Measurements from ENCODE around the gene VPS41. TPM values are rescaled to one million over a fixed set of nuclear protein-coding genes. Genes with fewer than 3 reads are reported as not detected.

The VPS41 gene
- total and polyA plus RNA-seq, 2 donors from 2014 or later, result 21.8 to 94.0 TPM

DNA sequence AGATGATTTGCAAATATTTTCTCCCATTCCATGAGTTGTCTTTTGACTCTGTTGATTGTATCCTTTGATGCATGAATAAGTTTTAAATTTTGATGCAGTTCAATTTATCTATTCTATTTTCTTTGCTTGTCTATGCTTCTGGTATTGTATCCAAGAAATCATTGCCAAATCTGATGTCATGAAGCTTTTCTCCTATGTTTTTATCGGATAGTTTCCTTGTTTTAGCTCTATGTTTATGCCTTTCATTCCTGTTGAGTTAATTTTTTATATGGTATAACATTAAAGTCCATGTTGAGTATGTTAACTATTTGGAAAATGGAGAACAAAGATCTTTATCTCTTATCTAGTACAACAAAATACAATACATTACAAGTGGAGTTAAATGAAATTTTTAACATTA is 27.6 kb upstream of the VPS41 start:
- TF ChIP-seq CTCF (IDR thresholded peaks at IDR 0.05; ENCODE audit: borderline replicate concordance, extremely low read depth, insufficient read depth), result no peak
- intact Hi-C loops (cut with DNase I), result no loop called here
- Histone ChIP-seq H3K4me1 (ENCODE audit: control insufficient read depth in 2 of 3, insufficient read depth in 2 of 3, low read depth in 1 of 3, low read length in 3 of 3) (no peaks in the 10 kb centered on the region), H3K36me3 (ENCODE audit: control insufficient read depth in 2 of 3, insufficient read depth in 3 of 3, low read length in 3 of 3) (no peaks in the 10 kb centered on the region), H3K9me3 (ENCODE audit: control insufficient read depth in 2 of 3, insufficient read depth in 1 of 3, low read length in 3 of 3) (no peaks in the 10 kb centered on the region), H3K9ac (ENCODE audit: low read length in 3 of 3) (no peak overlapping the region), H3K27me3 (ENCODE audit: control insufficient read depth, insufficient read depth, low read length) (no peaks in the 10 kb centered on the region), H3K27ac (ENCODE audit: low read depth in 2 of 2, low read length in 2 of 2) (no peak overlapping the region), H3K4me3 (ENCODE audit: low read length in 3 of 3) (no peak overlapping the region)
- DNase-seq (no peak), FAIRE-seq (no peak)

GRCh38 chr7:38934536-38934935 is 25.5 kb upstream of the VPS41 start:
- FAIRE-seq, result no peak
- TF ChIP-seq CTCF (IDR thresholded peaks at IDR 0.05; ENCODE audit: borderline replicate concordance, extremely low read depth, insufficient read depth), result no peak
- intact Hi-C loops (cut with DNase I), result no loop called here

GRCh38 chr7:38934051-38934450 is 25.1 kb upstream of the VPS41 start:
- no peak for FAIRE-seq

More at GRCh38 chr7:38934536-38934935, 25.5 kb upstream of the VPS41 start:
- DNase-seq, result no peak
- H3K27ac ChIP-seq (ENCODE audit: low read depth in 2 of 2, low read length in 2 of 2), result no peak overlapping the region
- H3K4me3 ChIP-seq (ENCODE audit: low read length in 3 of 3), result no peak overlapping the region
- H3K9ac ChIP-seq (ENCODE audit: low read length in 3 of 3), result no peak overlapping the region
- H3K36me3 ChIP-seq (ENCODE audit: control insufficient read depth in 2 of 3, insufficient read depth in 3 of 3, low read length in 3 of 3), result no peaks in the 10 kb centered on the region
- peaks cover 0 to 6% (median 0%) of the 10 kb centered on the region in 3 donors for H3K4me1 ChIP-seq (ENCODE audit: control insufficient read depth in 2 of 3, insufficient read depth in 2 of 3, low read depth in 1 of 3, low read length in 3 of 3)
- no peaks in the 10 kb centered on the region for H3K27me3 ChIP-seq (ENCODE audit: control insufficient read depth, insufficient read depth, low read length)
- no peaks in the 10 kb centered on the region for H3K9me3 ChIP-seq (ENCODE audit: control insufficient read depth in 2 of 3, insufficient read depth in 1 of 3, low read length in 3 of 3)

More at GRCh38 chr7:38934051-38934450, 25.1 kb upstream of the VPS41 start:
- H3K36me3 ChIP-seq (ENCODE audit: control insufficient read depth in 2 of 3, insufficient read depth in 3 of 3, low read length in 3 of 3), result no peaks in the 10 kb centered on the region
- intact Hi-C loops (cut with DNase I), result no loop called here
- H3K4me1 ChIP-seq (ENCODE audit: control insufficient read depth in 2 of 3, insufficient read depth in 2 of 3, low read depth in 1 of 3, low read length in 3 of 3), result peaks cover 0 to 6% (median 0%) of the 10 kb centered on the region in 3 donors
- no peak overlapping the region for H3K4me3 ChIP-seq (ENCODE audit: low read length in 3 of 3)
- H3K9ac ChIP-seq (ENCODE audit: low read length in 3 of 3), result no peak overlapping the region
- no peaks in the 10 kb centered on the region for H3K27me3 ChIP-seq (ENCODE audit: control insufficient read depth, insufficient read depth, low read length)
- no peak overlapping the region for H3K27ac ChIP-seq (ENCODE audit: low read depth in 2 of 2, low read length in 2 of 2)
- TF ChIP-seq CTCF (IDR thresholded peaks at IDR 0.05; ENCODE audit: borderline replicate concordance, extremely low read depth, insufficient read depth), result no peak
- no peaks in the 10 kb centered on the region for H3K9me3 ChIP-seq (ENCODE audit: control insufficient read depth in 2 of 3, insufficient read depth in 1 of 3, low read length in 3 of 3)
- no peak for DNase-seq
